GM21723 (cell line): ENCODE measurements around the gene RPL18.
A peak's percentile ranks its signal among the peaks of the same experiment; 100 is the strongest.

ENCODE experiments used
- ATAC-seq: cut with Tn5 transposase; IDR thresholded peaks from one replicate; pipeline ENCODE4 v1.9.1; 2021; ENCODE audit warnings: mild to moderate bottlenecking, moderate library complexity; ENCODE audit not compliant: unreplicated experiment

Gene RPL18

GRCh38 chr19:48630296-48631063 lies 11.5 kb upstream of the RPL18 start:
- no peak for ATAC-seq

GRCh38 chr19:48629599-48630295 lies 10.8 kb upstream of the RPL18 start:
- ATAC-seq = no peak

GRCh38 chr19:48629297-48629598 lies 10.3 kb upstream of the RPL18 start:
- no peak for ATAC-seq

- no peak for ATAC-seq
Measured at GRCh38 chr19:48628486-48629296, 9.7 kb upstream of the RPL18 start.

- no peak for ATAC-seq
Measured at GRCh38 chr19:48627865-48628314, 8.9 kb upstream of the RPL18 start.

- ATAC-seq = no peak
Measured at GRCh38 chr19:48627201-48627864, 8.4 kb upstream of the RPL18 start.

- ATAC-seq = no peak
Measured at GRCh38 chr19:48625891-48626327, 6.9 kb upstream of the RPL18 start.

- no peak for ATAC-seq
Measured at GRCh38 chr19:48624791-48625723, 6.1 kb upstream of the RPL18 start.

GRCh38 chr19:48624067-48624594 lies 5.2 kb upstream of the RPL18 start:
- peak; percentile 58 for ATAC-seq

GRCh38 chr19:48623556-48624066 lies 4.6 kb upstream of the RPL18 start:
- no peak for ATAC-seq

GRCh38 chr19:48619692-48620585 lies 961 bp upstream of the RPL18 start:
- no peak for ATAC-seq

- ATAC-seq = no peak
Measured at GRCh38 chr19:48618278-48618915, 581 bp downstream of the RPL18 start.

GRCh38 chr19:48617146-48617937 lies 1.6 kb downstream of the RPL18 start:
- ATAC-seq = no peak

GRCh38 chr19:48616491-48617056 lies 2.4 kb downstream of the RPL18 start:
- ATAC-seq = no peak

GRCh38 chr19:48616041-48616436 lies 2.9 kb downstream of the RPL18 start:
- no peak for ATAC-seq

GRCh38 chr19:48615231-48616040 lies 3.5 kb downstream of the RPL18 start:
- ATAC-seq = no peak
